IPS DF 6.9 (cell line): ENCODE data around the gene STARD9.

ENCODE experiments used
- DNase-seq: peaks from one replicate; pipeline ENCODE4 v3.0.0-alpha.2; 2013; ENCODE audit warnings: low read depth, low spot score
- H3K27ac ChIP-seq: one replicate; pipeline ENCODE4 v1.5.1; 2013; ENCODE audit warnings: low read length, control low read depth
- H3K27me3 ChIP-seq: 2 replicates; pipeline ENCODE4 v1.6.1; 2013; ENCODE audit warnings: mild to moderate bottlenecking, low read length; ENCODE audit not compliant: control insufficient read depth, insufficient read depth
- H3K36me3 ChIP-seq: 2 replicates; pipeline ENCODE4 v1.6.1; 2013; ENCODE audit warnings: low read length; ENCODE audit not compliant: control insufficient read depth, insufficient read depth
- H3K4me1 ChIP-seq: 2 replicates; pipeline ENCODE4 v1.6.1; 2013; ENCODE audit warnings: low read length; ENCODE audit not compliant: control insufficient read depth, insufficient read depth
- H3K4me3 ChIP-seq: 2 replicates; pipeline ENCODE4 v1.5.1; 2013; ENCODE audit warnings: mild to moderate bottlenecking, low read length
- H3K9me3 ChIP-seq: 2 replicates; pipeline ENCODE4 v1.6.1; 2013; ENCODE audit warnings: low read length, inconsistent platforms; ENCODE audit not compliant: control insufficient read depth, insufficient read depth
- WGBS: extraction: QIAGEN DNeasy Blood & Tissue Kit; methylation state at CpG from one replicate; pipeline ENCODE4 v1.1.7; 2013; ENCODE audit warnings: mixed read lengths, missing lambda C conversion rate; ENCODE audit not compliant: insufficient read length, insufficient coverage; 5-methylcytosine and 5-hydroxymethylcytosine counted together

The STARD9 gene

GRCh38 chr15:42712584-42712983 lies 137.2 kb downstream of the STARD9 start:
- no peak for DNase-seq
- Histone ChIP-seq H3K27ac (no peak overlapping the region), H3K9me3 (no peaks in the 10 kb centered on the region), H3K4me1 (no peaks in the 10 kb centered on the region), H3K27me3 (no peaks in the 10 kb centered on the region), H3K36me3 (no peaks in the 10 kb centered on the region; the same call in 1 of the 2 replicates), H3K4me3 (no peak overlapping the region)
- no CpG with 5 or more reads among the region's 4 CpGs for WGBS

GRCh38 chr15:42716125-42716524 lies 140.7 kb downstream of the STARD9 start:
- WGBS: no CpG with 5 or more reads among the region's 5 CpGs
- no peak for DNase-seq
- H3K36me3 ChIP-seq: no peaks in the 10 kb centered on the region; the same call in 1 of the 2 replicates

GRCh38 chr15:42716626-42717025 lies 141.2 kb downstream of the STARD9 start:
- no peak for DNase-seq
- no CpG with 5 or more reads among the region's 2 CpGs for WGBS
- H3K4me1 ChIP-seq: no peaks in the 10 kb centered on the region
- H3K27me3 ChIP-seq: no peaks in the 10 kb centered on the region
- no peaks in the 10 kb centered on the region; the same call in 1 of the 2 replicates for H3K36me3 ChIP-seq
- H3K9me3 ChIP-seq: no peaks in the 10 kb centered on the region
- no peak overlapping the region for H3K4me3 ChIP-seq
- no peak overlapping the region for H3K27ac ChIP-seq

More at GRCh38 chr15:42716125-42716524, 140.7 kb downstream of the STARD9 start:
- Histone ChIP-seq H3K4me1 (no peaks in the 10 kb centered on the region), H3K9me3 (no peaks in the 10 kb centered on the region), H3K27ac (no peak overlapping the region), H3K4me3 (no peak overlapping the region), H3K27me3 (no peaks in the 10 kb centered on the region)

- Histone ChIP-seq H3K27ac (no peak overlapping the region), H3K9me3 (no peaks in the 10 kb centered on the region), H3K27me3 (no peaks in the 10 kb centered on the region), H3K4me1 (no peaks in the 10 kb centered on the region), H3K36me3 (peaks cover 4% of the 10 kb centered on the region), H3K4me3 (no peak overlapping the region)
- no CpG with 5 or more reads among the region's 6 CpGs for WGBS
- no peak for DNase-seq
These were observed 143.6 kb downstream of the STARD9 start for GRCh38 chr15:42719043-42719442.

- Histone ChIP-seq H3K9me3 (no peaks in the 10 kb centered on the region), H3K36me3 (peaks cover 10% of the 10 kb centered on the region), H3K27me3 (no peaks in the 10 kb centered on the region), H3K4me3 (no peak overlapping the region), H3K27ac (no peak overlapping the region), H3K4me1 (no peaks in the 10 kb centered on the region)
- no peak for DNase-seq
- no CpG with 5 or more reads among the region's 3 CpGs for WGBS
These were observed 144.7 kb downstream of the STARD9 start for GRCh38 chr15:42720071-42720470.

- no peak for DNase-seq
- H3K4me3 ChIP-seq: no peak overlapping the region
- no CpG with 5 or more reads among the region's 6 CpGs for WGBS
- no peak overlapping the region for H3K27ac ChIP-seq
- H3K36me3 ChIP-seq: peaks cover 13% of the 10 kb centered on the region
- no peaks in the 10 kb centered on the region for H3K27me3 ChIP-seq
- H3K9me3 ChIP-seq: no peaks in the 10 kb centered on the region
- H3K4me1 ChIP-seq: no peaks in the 10 kb centered on the region
These were observed 145.6 kb downstream of the STARD9 start for GRCh38 chr15:42721016-42721415.

- peaks cover 16% of the 10 kb centered on the region for H3K36me3 ChIP-seq
- no CpG with 5 or more reads among the region's 3 CpGs for WGBS
These were observed 146.5 kb downstream of the STARD9 start for GRCh38 chr15:42721916-42722315.

GRCh38 chr15:42723068-42723467 lies 147.7 kb downstream of the STARD9 start:
- WGBS: no CpG with 5 or more reads among the region's 4 CpGs
- no peak for DNase-seq
- peaks cover 23% of the 10 kb centered on the region for H3K36me3 ChIP-seq
- no peaks in the 10 kb centered on the region for H3K27me3 ChIP-seq
- no peak overlapping the region for H3K27ac ChIP-seq
- H3K4me3 ChIP-seq: no peak overlapping the region
- H3K9me3 ChIP-seq: no peaks in the 10 kb centered on the region
- H3K4me1 ChIP-seq: no peaks in the 10 kb centered on the region

More at GRCh38 chr15:42721916-42722315, 146.5 kb downstream of the STARD9 start:
- Histone ChIP-seq H3K4me1 (no peaks in the 10 kb centered on the region), H3K27ac (no peak overlapping the region), H3K27me3 (no peaks in the 10 kb centered on the region), H3K9me3 (no peaks in the 10 kb centered on the region), H3K4me3 (no peak overlapping the region)
- DNase-seq: no peak

- H3K4me3 ChIP-seq: no peak overlapping the region
- WGBS: no CpG with 5 or more reads among the region's 6 CpGs
- no peak for DNase-seq
- H3K4me1 ChIP-seq: no peaks in the 10 kb centered on the region
- no peaks in the 10 kb centered on the region for H3K27me3 ChIP-seq
- H3K36me3 ChIP-seq: peaks cover 23% of the 10 kb centered on the region
- H3K9me3 ChIP-seq: no peaks in the 10 kb centered on the region
- H3K27ac ChIP-seq: no peak overlapping the region
These were observed 148.9 kb downstream of the STARD9 start for GRCh38 chr15:42724276-42724675.

GRCh38 chr15:42725331-42725903 lies 150.0 kb downstream of the STARD9 start:
- H3K36me3 ChIP-seq: peaks cover 23% of the 10 kb centered on the region

GRCh38 chr15:42726114-42726513 lies 150.7 kb downstream of the STARD9 start:
- Histone ChIP-seq H3K4me3 (no peak overlapping the region), H3K27me3 (no peaks in the 10 kb centered on the region), H3K27ac (no peak overlapping the region), H3K36me3 (peaks cover 23% of the 10 kb centered on the region), H3K4me1 (peaks cover 2% of the 10 kb centered on the region; the same call in 1 of the 2 replicates), H3K9me3 (no peaks in the 10 kb centered on the region)
- no CpG with 5 or more reads among the region's 11 CpGs for WGBS
- no peak for DNase-seq

More at GRCh38 chr15:42725331-42725903, 150.0 kb downstream of the STARD9 start:
- no peak overlapping the region for H3K27ac ChIP-seq
- no peaks in the 10 kb centered on the region for H3K27me3 ChIP-seq
- WGBS: no CpG with 5 or more reads among the region's 12 CpGs
- DNase-seq: no peak
- no peak overlapping the region for H3K4me3 ChIP-seq
- peaks cover under 1% of the 10 kb centered on the region; the same call in 1 of the 2 replicates for H3K4me1 ChIP-seq
- no peaks in the 10 kb centered on the region for H3K9me3 ChIP-seq
